SH-SY5Y (cell line): Measurements from ENCODE around the gene SUPT4H1.

Experiments used
- GATA2 ChIP-seq: IDR thresholded peaks from 2 replicates; pipeline ENCODE4 v1.6.1; 2011; ENCODE audit warnings: mild to moderate bottlenecking, low read depth, low read length
- GATA3 ChIP-seq: IDR thresholded peaks from 2 replicates; pipeline ENCODE4 v1.6.1; 2011; ENCODE audit warnings: low read depth, mild to moderate bottlenecking, low read length, moderate library complexity

DNA sequence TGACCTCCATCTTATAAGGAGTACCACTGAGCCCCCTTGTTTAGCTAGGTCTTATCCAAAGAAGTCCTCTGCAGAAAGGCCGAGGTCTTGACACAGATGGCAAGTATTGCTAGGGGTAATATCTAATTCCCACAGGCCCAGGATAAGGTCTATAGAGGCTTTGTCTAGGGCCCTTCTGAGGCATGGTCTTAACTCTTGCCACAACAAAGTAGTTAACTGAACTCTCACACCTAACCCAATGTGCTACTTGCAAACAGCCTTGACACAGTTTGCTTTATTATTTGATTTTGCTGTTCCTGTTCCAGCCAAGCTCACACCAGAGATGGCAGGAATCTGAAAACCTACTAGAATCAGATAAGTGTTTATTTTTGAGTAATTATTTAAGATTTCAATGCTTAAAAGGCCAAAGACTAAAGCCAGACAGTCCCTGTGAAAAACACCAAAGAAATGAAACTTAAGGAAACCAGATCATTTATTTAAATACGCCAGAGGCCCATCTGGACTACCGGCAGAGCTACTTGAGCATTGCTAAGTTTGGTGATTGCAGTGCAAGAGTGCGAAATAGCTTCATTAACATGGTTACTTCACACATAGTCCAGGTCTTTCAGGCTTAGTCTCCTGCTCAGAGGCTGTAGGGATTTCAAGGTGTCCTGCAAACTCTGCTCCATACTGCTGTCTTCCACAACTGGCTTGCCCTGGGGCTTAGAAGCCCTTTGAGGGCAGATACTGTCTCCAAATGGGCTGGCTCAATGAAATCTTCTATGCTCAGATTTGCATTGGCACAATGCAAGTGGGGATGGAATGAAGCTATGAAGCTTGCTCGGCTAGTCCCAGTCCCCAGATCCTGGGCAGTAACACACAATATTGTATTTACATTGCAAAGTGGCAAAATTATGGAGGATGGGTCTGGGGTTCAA lies 28.5 kb upstream of the SUPT4H1 start:
- TF ChIP-seq GATA2 (no peak), GATA3 (no peak)
